Dedifferentiated amniotic fluid mesenchymal stem cell (primary cell): Measurements from ENCODE around the gene ERGIC2.

Experiments used
- DNase-seq: peaks from one replicate; pipeline ENCODE4 v3.0.0-alpha.2; 2016; ENCODE audit errors: extremely low spot score

Gene ERGIC2

DNA sequence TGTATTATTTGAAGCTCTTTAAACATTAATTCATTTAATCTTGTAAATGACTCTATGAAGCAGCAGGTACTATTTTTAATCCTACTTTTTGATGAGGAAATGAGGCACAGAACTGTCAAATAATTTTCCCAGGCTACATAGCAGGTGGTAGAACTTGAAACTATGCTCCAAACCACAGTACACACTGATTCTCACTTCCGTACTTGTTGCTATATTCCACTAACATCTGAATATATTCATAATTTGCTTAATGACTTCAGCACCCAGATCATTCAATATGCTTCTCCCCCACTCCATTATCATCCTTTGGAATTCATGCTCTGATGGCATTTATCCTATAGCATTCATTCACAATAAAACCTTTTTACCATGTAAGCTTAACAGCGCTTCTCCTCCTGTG is 4.9 kb downstream of the ERGIC2 start:
- no peak for DNase-seq

DNA sequence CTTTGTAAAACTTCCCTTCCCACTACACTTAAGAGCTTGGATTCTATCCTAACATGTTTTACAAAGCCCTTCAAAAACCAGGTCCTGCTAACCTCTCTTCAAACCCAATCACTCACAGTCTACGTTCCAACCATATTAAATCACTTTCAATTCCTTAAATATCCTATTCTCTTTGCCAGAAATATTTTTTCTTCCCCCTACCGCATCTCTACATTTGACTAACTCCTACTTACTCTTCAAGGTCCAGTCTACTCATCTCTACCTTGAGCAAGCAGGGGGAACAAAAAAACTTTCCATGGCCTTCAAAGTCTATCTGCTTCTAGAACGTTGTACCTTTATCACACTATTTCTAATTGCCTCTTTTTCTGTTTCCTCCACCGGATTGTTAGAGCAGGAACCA is 6.1 kb downstream of the ERGIC2 start:
- DNase-seq, result no peak

DNA sequence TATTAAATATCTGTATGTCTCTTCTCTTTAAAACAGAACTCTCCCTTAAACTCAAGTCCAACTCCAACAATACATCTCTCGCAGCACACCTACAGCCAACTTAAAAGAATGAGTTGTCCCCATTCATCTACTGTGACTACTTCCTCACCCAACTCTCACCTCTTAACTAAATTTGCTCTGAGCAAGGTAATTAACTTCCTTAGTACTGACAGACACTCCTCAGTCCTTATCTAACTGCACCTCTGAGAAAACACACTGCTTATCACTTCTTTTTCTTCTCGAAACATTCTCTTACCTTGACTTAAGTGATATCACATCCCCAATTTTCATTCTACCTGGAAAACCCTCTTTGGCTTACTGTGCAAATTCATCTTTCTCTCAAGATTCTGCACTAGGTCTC is 7.0 kb downstream of the ERGIC2 start:
- no peak for DNase-seq

- no peak for DNase-seq
Measured at GRCh38 chr12:29365091-29365490, 15.9 kb downstream of the ERGIC2 start.

DNA sequence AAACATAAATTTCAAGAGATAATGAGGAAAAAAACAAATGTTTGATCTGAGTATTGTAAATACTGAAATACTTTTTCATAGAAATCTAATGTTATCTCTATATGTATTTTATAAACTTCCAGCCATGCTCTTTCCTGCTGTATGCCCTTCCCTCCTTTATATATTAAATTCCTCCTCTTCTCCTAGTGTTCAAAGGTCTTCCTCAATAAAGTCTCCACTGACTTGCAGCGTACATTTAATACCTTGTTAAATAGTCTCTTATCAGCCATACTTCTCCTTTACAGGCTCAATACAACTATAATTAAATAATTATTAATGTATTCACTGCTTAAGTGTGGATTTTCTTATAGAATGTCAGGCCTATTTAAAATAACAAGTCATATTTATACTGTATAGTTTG is 26.0 kb downstream of the ERGIC2 start:
- DNase-seq, result no peak

GRCh38 chr12:29350080-29350479 is 30.9 kb downstream of the ERGIC2 start:
- DNase-seq, result peak; percentile 43

DNA sequence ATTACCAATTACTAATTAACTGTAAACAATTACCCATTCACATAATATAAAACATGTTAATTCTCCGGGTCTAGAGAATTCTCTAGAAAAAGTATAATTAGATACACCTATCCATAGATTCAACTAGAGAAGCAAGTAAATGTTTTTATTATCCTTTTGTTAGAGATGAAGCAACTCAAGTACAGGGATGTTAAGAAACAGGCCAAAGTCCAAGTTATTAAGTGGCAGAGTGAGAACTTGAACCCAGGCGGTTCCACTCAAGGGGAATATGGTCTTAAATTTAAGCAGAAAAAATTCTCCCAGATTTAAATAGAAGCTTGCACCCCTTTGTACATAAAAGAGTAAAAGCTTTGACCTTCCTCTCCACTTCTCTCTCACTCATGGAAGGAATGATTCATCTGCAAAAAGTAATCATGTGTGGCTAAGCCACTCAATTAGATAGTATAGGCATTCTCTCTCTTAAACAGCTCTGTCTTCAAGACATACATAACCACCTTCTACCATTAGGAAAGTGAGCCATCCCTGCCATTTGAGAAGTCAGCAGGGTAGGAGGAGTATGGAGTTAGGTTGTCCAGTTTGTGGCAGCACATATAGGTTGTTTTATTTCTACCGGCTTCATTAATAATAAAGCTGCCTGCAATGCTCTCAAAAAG is 34.1 kb downstream of the ERGIC2 start:
- DNase-seq, result no peak

- no peak for DNase-seq
Measured at GRCh38 chr12:29343022-29343799, 37.8 kb downstream of the ERGIC2 start.

DNA sequence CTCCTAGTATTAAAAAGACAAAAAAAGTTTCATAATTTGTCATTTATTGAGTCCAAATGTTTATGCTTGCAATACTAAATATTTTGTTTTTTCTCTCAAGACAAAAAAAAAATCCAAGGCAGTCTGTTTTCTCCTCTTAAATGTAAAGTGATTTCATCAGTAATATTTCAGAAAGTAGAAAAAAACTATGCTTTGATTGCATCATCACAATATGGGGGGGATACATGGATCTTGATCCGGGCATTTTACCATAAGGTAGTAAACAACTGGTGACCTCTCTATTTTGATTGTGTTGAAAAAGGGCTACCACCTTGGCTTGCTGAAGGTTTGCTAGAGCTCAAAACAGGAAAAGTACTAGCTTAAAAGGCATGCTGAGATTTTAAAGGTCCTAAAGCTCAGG is 43.6 kb downstream of the ERGIC2 start:
- DNase-seq, result peak; percentile 2

- no peak for DNase-seq
Measured at GRCh38 chr12:29334937-29335336, 46.0 kb downstream of the ERGIC2 start.

DNA sequence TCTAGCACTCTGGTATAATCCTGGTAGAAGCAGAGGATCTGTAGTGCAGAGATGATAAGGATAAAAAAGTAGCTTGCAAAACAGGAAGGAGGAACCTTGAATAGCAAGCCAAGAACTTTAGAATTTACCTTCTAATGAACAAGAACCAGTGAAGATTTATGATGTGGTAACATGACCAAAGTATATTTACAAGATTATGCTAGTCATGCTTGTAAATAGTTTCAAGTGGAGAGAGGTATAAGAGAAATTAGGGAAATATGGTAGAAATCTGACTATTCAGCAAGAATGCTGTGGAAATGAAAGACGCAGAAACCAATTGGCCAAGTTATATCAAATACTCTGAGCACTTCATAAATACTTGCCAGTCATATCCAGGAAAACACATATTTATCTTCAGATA is 47.8 kb downstream of the ERGIC2 start:
- no peak for DNase-seq

DNA sequence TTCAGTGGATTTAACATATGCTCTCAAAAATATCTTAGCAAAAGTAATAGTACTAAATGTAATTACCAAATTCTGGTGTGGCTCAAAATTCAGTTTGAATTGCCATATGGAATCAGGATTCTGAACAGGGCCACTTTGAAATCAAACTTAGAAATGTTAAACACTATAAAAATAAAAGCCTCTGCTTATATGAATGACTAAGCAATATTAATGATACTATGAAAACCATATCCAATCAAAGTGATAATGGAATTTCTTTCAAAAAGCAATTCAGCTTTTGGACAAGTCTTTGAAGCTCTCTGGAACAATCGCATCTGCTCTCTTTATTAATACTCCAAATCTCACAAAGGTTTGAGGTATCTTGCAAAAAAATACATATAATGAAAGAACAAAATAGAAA is 51.6 kb downstream of the ERGIC2 start:
- DNase-seq, result no peak

- DNase-seq, result no peak
Measured at GRCh38 chr12:29322157-29322556, 58.8 kb downstream of the ERGIC2 start.

DNA sequence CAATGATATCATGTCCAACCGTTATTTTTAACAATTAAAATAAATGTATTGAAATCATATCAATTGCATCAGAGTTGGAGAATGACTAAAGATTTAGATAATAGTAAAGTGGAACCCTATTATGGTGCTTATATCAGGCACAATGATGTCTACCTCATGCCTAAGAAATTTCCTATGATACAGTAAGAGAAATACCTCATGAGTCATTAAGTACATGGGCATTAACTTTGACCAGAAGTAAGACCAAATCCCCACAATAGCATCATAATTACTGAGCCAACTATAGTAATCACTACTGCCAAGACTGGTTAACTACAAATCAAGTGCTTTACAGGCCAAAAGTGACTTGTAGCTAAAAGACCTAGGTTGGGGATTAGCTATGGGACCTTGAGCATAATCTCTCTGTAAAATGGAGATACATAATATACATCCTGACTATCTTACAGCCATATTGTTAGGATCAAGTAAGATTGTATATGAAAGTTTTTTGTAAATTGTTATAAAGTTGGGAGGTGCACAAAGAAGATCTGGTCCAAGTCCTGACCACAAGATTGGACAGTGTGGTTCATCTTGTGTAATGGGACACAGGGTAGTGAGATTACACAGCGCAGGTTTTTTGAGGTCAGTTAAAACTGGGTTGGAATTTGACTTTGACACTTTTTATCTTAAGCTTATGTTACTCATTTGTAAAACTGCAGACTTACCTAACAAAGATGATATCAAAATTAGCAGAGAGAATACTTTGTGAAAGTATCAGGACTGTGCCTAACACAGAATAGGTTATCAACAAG is 60.5 kb downstream of the ERGIC2 start:
- peak; percentile 45 for DNase-seq

DNA sequence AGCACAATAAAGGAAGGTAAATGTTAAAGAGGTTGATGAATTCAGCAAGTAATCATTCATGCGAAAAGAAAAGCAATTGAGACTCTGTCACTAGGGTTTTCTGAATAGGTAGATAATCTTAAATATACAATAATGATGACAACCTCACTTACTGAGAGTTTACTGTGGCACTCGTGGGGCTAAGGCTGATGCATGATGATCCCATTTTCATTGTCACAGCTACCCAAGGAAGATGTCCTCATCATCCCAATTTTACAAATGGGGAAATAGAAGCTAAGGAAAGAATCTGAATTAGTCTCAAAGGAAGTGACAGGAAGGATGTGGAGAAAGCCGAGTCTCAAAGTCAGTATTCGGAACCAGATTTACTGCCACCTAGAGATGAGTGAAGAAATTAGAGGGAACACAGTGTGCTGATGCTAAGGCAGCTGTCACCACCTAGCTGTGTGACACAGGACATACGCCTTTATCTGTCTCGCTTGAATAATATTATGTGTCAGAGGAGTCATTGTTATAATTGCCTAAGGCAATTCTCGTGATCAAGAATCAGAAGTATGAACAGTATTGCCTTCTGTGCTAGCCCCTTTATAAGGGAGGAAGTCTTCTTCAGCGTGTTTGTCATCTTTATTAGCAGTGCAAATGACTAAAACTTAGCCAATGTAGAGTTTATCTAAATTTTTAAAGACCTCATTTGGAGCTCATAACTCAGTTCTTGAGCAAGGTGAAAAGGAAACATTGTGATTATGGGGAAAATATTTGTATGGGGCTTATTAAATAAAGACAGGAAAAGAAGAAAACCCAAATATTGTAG is 63.2 kb downstream of the ERGIC2 start:
- peak; percentile 47 for DNase-seq

GRCh38 chr12:29316752-29317151 is 64.2 kb downstream of the ERGIC2 start:
- no peak for DNase-seq

DNA sequence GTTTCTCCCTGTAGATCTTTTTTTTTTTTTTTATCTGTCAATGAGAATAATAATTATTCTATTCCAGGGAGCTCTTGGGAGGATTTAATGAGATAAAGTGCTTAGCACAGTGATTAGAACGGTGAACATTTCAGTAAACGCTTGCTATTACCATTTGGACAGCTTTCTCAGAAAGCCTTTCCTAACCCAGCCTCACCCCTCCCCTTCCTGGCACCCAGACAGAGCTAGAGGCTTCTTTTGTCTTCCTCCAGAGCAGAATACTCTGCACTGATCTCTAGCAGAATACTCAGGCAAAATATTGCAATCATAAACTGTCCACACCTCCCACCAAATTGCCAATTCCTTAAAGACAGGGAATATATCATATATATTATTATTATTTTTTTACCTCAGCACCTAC is 66.6 kb downstream of the ERGIC2 start:
- no peak for DNase-seq

DNA sequence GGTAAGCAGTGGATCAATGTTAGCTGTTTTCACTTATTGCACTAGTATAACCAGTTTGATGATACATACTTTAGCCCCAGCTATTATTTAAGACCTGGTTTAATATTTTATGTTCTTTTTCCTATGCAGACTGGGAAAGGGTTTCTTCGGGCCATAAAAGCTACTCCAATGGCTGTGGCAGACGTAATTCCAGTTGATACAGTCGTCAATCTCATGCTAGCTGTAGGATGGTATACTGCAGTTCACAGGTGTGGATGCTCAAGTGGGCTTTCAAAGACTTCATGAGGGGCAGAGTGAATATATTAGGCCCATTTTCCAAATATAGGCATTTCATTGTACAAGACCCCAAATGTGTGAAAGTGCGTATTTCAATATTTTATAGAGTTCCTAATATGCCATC is 70.1 kb downstream of the ERGIC2 start:
- no peak for DNase-seq

GRCh38 chr12:29309320-29309902 is 71.6 kb downstream of the ERGIC2 start:
- DNase-seq, result peak; percentile 25

- no peak for DNase-seq
Measured at GRCh38 chr12:29306682-29307081, 74.3 kb downstream of the ERGIC2 start.

DNA sequence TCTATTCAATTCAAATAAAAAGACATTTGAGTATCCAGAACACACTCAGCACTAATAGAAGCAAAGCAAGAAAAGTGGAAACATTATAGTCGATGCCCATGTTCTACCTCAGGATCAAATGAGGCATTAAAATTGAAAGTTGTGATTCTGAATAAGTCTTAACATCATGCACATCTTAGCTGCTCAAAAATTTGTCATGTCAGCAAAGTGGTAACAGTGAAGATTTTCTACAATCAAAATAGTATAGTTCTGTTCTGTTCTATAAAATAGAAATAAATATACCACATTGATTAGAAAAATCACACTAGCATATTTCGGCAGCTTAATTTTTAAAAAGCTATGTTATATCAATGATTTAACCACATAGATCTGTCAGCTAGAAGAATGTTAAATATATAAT is 74.7 kb downstream of the ERGIC2 start:
- no peak for DNase-seq

DNA sequence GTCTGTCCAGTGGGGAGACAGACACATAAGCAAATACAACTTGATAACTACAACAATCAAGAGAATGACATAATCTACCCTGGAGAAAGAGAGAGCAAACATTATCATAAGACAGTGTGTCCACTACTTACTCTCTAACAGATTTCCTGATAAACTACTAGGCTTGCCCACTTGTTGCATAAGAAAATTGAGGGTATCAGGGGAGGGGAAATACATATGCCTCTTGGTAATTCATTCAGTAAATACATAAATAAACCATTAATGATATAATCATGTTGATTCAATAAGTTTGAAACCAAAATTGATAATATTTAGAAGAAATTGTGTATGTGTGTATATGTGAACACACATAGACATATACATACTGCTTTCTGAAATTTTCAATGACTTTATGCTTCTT is 76.6 kb downstream of the ERGIC2 start:
- no peak for DNase-seq
